ENCODE data around the gene NKAP.

The NKAP gene

DNA sequence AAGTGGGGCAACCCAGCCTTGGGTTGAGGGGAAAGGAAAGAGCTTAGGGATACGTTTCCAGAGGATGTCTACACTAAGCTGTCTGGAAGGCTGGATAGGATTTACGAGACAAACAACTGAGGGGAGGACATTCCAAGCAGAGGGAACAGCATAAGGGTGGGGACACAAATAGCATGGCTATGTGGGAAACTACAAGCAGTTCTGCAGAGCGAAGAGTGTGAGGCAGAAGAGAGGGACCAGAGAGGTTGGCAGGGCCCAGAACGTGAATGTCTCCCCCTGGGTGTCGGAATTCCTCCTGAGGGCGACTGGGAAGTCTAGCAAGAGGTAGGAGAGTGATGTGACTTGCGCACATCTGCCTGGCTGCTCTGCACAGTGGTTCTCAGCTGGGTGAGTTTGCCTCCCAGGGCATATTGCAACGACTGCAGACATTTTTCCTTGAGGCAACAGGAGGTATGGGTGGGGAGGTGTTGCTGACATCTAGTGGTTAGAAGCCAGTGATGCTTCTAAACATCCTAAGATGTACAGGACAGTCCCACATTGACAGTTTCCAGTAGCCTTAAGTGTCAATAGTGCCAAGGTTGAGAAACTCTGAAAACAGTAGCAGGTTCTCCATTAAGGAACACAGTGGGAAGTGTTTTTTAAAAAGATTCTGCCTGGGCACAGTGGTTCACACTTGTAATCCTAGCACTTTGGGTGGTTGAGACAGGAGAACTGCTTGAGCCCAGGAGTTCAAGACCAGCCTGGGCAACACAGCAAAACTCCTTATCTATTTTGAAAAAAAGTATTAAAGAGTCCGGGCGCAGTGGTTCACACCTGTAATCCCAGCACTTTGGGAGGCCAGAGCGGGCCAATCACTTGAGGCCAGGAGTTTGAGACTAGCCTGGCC is 62.8 kb downstream of the NKAP start:
- peaks cover 11% of the 10 kb centered on the region; the same call in 1 of the 2 replicates for H3K36me3 ChIP-seq (ENCODE audit: insufficient read depth, low read depth, low read length)
- no peak overlapping the region for H3K27ac ChIP-seq (ENCODE audit: low read length)
- no peaks in the 10 kb centered on the region for H3K9me3 ChIP-seq (ENCODE audit: insufficient read depth, low read depth, low read length)
- H3K27me3 ChIP-seq (ENCODE audit: insufficient read depth, low read length) = no peaks in the 10 kb centered on the region
- H3K4me3 ChIP-seq (ENCODE audit: low read length) = no peak overlapping the region
- no peak overlapping the region for H3K9ac ChIP-seq (ENCODE audit: low read depth, low read length)
- no peaks in the 10 kb centered on the region for H3K4me1 ChIP-seq (ENCODE audit: insufficient read depth, low read length)

DNA sequence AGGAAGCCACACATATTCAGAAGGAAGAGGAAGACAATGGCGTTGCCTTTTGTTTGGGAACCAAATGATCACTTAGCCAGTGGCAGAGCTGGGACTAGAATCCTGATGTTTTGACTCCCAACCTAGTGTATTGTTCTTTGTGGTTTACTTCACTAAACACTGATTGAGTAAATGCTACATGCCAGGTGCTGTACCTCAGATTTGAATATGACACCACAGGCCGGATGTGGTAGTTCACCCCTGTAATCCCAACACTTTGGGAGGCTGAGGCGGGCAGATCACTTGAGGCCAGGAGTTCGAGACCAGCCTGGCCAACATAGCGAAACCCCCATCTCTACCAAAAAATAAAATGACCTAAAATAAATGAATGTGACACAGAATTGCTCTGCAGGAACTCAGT is 63.5 kb downstream of the NKAP start:
- no peak overlapping the region for H3K27ac ChIP-seq (ENCODE audit: low read length)
- H3K4me1 ChIP-seq (ENCODE audit: insufficient read depth, low read length) = no peaks in the 10 kb centered on the region
- H3K9me3 ChIP-seq (ENCODE audit: insufficient read depth, low read depth, low read length) = no peaks in the 10 kb centered on the region
- H3K27me3 ChIP-seq (ENCODE audit: insufficient read depth, low read length) = no peaks in the 10 kb centered on the region
- H3K4me3 ChIP-seq (ENCODE audit: low read length) = no peak overlapping the region
- peaks cover 11% of the 10 kb centered on the region; the same call in 1 of the 2 replicates for H3K36me3 ChIP-seq (ENCODE audit: insufficient read depth, low read depth, low read length)
- no peak overlapping the region for H3K9ac ChIP-seq (ENCODE audit: low read depth, low read length)

DNA sequence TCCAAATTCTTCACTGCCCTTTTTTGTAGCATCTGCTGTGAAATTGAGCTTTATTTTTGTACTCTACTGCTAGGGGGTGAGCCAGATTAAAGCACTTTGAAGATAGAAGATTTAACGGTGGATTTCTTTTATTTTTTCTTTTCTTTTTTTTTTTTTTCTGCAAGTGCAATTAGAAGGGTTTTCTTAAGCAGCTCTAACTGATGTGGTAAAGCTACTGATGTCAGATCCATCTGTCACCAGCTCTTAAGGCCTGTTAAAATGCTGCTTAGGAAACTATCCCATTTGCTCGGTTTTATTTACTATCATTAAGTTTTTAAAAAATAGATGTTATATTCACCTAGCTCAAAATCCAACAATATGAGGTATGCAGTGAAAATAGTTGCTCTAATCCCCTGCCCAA is 64.8 kb downstream of the NKAP start:
- no peaks in the 10 kb centered on the region for H3K9me3 ChIP-seq (ENCODE audit: insufficient read depth, low read depth, low read length)

DNA sequence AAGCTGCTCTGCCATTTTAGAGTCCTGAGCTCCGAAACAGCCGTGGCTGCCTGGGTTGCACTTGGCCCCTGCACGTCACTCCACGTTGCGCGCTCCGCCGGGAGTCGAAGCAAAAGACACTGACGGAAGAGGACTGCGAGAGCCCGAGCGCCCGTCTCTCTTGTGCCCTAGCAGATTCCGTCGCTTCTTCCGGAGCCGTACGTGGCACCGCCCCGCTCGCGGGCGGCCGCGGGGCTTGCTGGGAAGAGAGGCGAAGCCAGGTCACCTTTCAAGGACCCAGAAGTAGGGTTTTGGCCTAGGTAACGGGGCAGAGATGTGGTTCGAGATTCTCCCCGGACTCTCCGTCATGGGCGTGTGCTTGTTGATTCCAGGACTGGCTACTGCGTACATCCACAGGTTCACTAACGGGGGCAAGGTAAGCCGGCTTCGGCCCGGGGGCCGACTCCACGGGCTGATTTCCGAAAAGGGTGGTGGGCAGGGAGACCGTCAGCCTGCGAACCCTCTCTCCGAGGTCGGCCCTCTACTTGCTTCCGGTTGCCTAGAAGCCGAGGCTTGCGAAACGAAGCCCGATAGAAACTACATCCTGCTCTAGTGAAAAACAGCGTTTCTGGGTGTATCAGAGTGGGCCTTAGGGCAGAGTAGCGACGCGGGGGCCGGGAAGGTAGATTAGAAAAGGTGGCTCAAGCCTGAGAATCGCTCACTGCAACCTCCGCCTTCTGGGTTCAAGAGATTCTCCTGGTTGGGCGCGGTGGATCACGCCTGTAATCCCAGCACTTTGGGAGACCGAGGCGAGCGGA is 71.8 kb downstream of the NKAP start, which contains the start of the genes NDUFA1 and RNF113A:
TSS of gene NDUFA1 (plus strand) at position 234 of the 797 bp plus-strand sequence. CDS start at position 314, 80 bp downstream.
TSS of gene RNF113A (minus strand) at position 135 of the 797 bp plus-strand sequence. CDS start at position 15, 120 bp downstream.
- Histone ChIP-seq H3K27ac (ENCODE audit: low read length) (peak within 1 kb of the TSS; percentile 70), H3K9ac (ENCODE audit: low read depth, low read length) (peak within 1 kb of the TSS; percentile 89), H3K9me3 (ENCODE audit: insufficient read depth, low read depth, low read length) (no peaks in the 10 kb centered on the region), H3K4me1 (ENCODE audit: insufficient read depth, low read length) (no peaks in the 10 kb centered on the region), H3K27me3 (ENCODE audit: insufficient read depth, low read length) (no peaks in the 10 kb centered on the region; the same call in 1 of the 2 replicates), H3K4me3 (ENCODE audit: low read length) (peak within 1 kb of the TSS; percentile 83), H3K36me3 (ENCODE audit: insufficient read depth, low read depth, low read length) (peaks cover 10% of the 10 kb centered on the region; the same call in 1 of the 2 replicates)

More for the DNA sequence above, 64.8 kb downstream of the NKAP start:
- Histone ChIP-seq H3K36me3 (ENCODE audit: insufficient read depth, low read depth, low read length) (peaks cover 15% of the 10 kb centered on the region; the same call in 1 of the 2 replicates), H3K27me3 (ENCODE audit: insufficient read depth, low read length) (no peaks in the 10 kb centered on the region), H3K9ac (ENCODE audit: low read depth, low read length) (no peak overlapping the region), H3K4me1 (ENCODE audit: insufficient read depth, low read length) (no peaks in the 10 kb centered on the region), H3K27ac (ENCODE audit: low read length) (no peak overlapping the region), H3K4me3 (ENCODE audit: low read length) (no peak overlapping the region)

DNA sequence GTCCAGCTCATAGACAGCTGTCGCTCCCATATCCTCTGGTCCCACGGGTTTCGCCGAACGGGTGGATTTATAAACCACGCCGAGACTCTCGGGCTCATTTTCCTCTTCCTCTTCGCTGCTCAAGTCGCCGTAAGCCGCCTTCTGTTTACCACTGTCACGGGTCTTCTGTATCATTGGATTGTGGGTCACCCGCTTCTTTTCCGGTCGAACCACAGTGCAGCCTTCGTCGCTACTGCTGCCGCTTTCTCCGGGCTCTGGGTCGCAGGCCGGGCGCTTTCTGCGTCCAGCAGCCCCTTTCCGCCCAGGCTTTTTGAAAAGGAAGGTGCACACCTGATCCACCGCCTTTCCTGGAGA is 72.3 kb downstream of the NKAP start:
- peaks cover 6% of the 10 kb centered on the region; the same call in 1 of the 2 replicates for H3K36me3 ChIP-seq (ENCODE audit: insufficient read depth, low read depth, low read length)
- no peaks in the 10 kb centered on the region for H3K9me3 ChIP-seq (ENCODE audit: insufficient read depth, low read depth, low read length)
- peak overlapping the region; percentile 83 for H3K4me3 ChIP-seq (ENCODE audit: low read length)
- H3K9ac ChIP-seq (ENCODE audit: low read depth, low read length) = peak overlapping the region; percentile 89; the same call in 1 of the 2 replicates
- no peak overlapping the region for H3K27ac ChIP-seq (ENCODE audit: low read length)
- no peaks in the 10 kb centered on the region for H3K4me1 ChIP-seq (ENCODE audit: insufficient read depth, low read length)
- no peaks in the 10 kb centered on the region; the same call in 1 of the 2 replicates for H3K27me3 ChIP-seq (ENCODE audit: insufficient read depth, low read length)

All from iPS-20b (cell line).